GM19467 (cell line): Measurements from ENCODE around the gene IKBKE.

ENCODE experiments used
- ATAC-seq: cut with Tn5 transposase; IDR thresholded peaks from one replicate; pipeline ENCODE4 v1.9.1; 2021; ENCODE audit warnings: mild to moderate bottlenecking, moderate library complexity; ENCODE audit not compliant: unreplicated experiment

IKBKE gene

DNA sequence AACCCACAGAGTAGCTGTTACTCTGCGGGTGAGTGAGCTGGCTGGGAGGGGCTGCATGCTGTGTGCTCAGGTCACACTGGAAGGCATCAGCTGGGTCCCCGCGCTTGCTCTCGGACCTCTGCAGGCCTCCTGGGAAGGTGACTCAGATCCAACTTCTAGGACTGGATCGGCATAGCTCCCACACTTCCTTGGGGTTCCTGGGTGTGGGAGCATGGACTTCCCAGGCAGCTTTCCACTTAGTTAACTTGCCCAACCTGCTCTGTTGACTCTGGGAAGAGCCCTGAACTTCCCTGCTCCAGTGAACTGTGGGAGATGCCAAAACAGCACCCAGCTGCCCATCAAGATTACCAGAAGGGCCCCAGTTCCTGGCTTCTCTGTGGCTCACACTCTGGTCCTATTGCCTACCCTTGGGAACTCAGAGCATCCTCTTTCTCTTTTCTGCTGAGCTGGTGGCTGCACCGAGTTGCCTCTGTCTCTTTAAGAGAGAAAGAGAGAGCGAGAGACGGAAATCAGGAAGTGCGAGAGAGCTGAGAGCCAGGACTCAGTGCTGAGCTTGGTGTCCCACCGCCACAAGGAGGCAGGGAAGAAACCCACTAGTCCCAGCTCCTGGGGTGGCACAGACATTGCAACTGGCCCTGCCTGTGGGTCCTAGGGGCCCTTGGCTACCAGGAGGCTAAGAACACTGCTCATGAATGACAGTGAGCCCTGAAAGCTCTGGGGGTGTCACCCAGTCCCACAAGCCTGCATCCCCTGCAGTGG is at the start of gene IKBKE:
TSS of gene IKBKE (plus strand) at position 544 of the 759 bp plus-strand sequence. CDS start 2,752 bp downstream, outside the sequence.
- ATAC-seq = peak; percentile 53

- no peak for ATAC-seq
These were observed 48.5 kb upstream of the IKBKE start for GRCh38 chr1:206421616-206422340.

- ATAC-seq = no peak
These were observed 47.8 kb upstream of the IKBKE start for GRCh38 chr1:206422525-206422924.

DNA sequence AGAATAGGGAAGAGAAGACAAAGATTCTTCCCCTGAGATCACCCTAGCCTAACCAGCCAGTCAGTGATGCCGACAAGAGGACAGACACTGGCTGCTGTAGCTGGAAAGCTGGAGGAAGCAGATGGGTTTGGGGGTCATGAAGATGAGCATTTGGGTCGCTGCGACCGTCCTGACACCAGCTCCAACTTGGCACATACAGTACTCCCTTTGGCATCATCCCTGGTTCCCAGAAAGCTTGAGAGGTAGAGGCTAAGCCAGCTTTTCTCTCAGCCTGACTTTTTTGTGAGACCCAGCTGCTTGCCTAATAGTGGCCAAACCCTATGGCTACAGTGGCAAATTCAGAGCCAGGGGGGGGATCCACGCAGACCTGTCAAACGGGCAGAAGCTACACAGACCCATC is 43.0 kb upstream of the IKBKE start:
- ATAC-seq = no peak

- ATAC-seq = no peak
These were observed 40.9 kb upstream of the IKBKE start for GRCh38 chr1:206429421-206429820.

- ATAC-seq = peak; percentile 88
These were observed 40.0 kb upstream of the IKBKE start for GRCh38 chr1:206430031-206430983.

GRCh38 chr1:206435445-206435844 is 34.8 kb upstream of the IKBKE start:
- ATAC-seq = no peak

GRCh38 chr1:206438554-206438953 is 31.7 kb upstream of the IKBKE start:
- no peak for ATAC-seq

DNA sequence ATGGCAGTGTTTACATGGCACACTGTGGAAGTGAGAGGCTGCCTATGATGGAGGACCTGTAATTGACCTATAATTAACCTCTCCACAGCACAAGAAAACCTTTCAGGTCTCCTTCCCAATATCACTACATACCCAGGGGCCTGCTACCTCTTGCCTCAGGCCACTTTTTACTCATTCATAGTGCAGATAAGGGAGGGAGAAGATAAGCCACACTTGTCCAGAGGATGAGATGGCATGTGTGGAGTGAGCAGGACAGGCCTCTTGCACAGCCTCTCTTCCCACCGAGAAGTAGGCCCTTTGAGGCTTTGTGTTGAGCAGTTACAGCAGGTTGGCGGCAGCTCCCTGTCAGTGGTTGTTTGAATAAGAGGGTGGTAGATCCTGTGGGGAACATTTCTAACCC is 31.1 kb upstream of the IKBKE start:
- no peak for ATAC-seq

- no peak for ATAC-seq
These were observed 28.8 kb upstream of the IKBKE start for GRCh38 chr1:206441336-206441967.

- no peak for ATAC-seq
These were observed 28.2 kb upstream of the IKBKE start for GRCh38 chr1:206442101-206442500.

- ATAC-seq = no peak
These were observed 25.2 kb upstream of the IKBKE start for GRCh38 chr1:206445116-206445515.

- ATAC-seq = no peak
These were observed 24.3 kb upstream of the IKBKE start for GRCh38 chr1:206445911-206446356.

GRCh38 chr1:206446688-206447421 is 23.4 kb upstream of the IKBKE start:
- ATAC-seq = no peak

- no peak for ATAC-seq
These were observed 22.9 kb upstream of the IKBKE start for GRCh38 chr1:206447422-206447765.

DNA sequence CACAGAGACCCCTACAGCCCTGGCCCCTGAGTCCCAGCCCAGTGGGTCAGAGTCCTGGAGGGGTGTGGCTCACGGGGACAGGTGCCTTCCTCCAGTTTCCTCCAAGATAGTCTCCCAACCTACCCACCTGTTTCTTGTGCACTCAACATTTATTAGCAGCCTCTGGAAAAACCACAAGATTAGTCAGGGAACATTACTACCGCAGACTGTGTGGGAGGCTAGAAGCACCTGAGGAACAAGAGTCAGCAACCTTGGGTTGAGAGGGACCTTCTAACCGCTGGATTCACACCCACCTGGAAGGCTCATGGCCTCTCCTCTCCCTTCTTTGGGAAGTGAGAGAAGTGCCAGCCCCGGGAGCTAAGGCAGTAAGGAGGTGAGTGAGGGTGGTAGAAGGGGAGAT is 22.5 kb upstream of the IKBKE start:
- ATAC-seq = no peak

DNA sequence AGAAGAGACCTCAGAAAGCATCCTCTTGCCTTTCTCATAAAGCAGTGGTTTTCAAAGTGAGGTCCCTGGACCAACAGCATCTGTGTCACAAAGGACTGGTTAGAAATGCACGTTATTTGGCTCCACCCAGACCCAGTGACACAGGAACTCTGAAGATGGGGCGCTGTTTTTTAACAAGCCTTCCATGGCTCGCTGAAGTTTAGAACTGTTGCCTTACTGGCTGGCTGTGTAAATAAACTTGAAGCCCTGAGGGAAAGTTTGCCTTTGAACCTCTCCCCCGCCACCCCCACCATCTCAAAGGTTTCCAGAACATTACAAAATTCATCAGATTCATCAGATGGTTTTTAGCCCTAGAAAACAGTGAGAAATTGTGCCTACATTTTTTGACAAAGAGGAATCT is 21.8 kb upstream of the IKBKE start:
- ATAC-seq = no peak

DNA sequence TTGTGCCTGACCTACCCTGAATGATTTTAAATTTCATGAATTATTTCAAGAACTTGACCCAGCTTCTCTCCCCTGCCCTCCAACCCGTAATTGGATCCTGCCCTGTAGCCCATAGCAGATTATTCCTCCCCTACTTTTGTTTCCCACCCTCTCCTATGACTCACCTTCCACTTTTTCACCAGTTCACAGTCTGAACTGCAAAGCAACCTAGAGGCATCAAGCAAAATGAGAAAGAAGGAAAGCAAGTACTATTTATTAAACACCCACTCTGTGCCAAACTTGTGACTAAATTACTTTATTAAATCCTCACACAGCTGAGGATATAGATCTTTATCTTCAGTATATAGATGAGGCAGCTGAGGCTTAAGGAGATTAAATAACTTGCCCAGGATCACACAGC is 20.7 kb upstream of the IKBKE start:
- ATAC-seq = no peak

- no peak for ATAC-seq
These were observed 20.0 kb upstream of the IKBKE start for GRCh38 chr1:206450281-206450680.

DNA sequence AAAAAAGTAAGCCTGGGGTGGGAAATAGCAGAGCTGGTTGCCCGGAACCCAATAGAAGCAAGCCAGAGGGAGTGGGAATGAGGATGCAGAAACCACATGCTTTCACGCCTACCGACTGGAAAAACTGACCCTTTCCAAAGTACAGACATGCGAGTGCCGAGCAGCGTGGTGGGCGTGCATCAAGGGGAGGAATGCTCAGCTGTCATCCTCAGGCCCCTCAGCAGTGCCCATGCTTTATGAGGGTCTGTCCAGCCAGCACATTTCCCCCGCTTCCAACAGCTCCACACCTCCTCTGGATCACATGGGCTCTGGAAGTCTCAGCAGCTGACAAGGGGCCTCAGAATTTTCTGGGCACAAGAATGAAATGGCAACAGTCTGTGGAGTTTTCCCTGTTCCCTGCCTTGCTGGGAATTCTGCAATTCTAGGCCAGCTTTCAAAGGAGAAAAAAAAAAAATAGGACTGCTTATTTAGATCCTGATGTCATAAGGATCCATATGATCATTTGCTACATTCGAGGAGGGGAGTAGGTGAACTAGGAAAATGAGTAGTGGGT is 19.1 kb upstream of the IKBKE start:
- no peak for ATAC-seq
